ENCODE results near the gene PDS5A. TPM values are rescaled to one million over a fixed set of nuclear protein-coding genes. Genes with fewer than 3 reads are reported as not detected.
A peak's percentile ranks its signal among the peaks of the same experiment; 100 is the strongest.
"Not testable (repeated sequence)": the region's sequence is repeated elsewhere in the genome, so short reads cannot be mapped to it uniquely, and the experiment has no call there.

PDS5A gene, protein sequence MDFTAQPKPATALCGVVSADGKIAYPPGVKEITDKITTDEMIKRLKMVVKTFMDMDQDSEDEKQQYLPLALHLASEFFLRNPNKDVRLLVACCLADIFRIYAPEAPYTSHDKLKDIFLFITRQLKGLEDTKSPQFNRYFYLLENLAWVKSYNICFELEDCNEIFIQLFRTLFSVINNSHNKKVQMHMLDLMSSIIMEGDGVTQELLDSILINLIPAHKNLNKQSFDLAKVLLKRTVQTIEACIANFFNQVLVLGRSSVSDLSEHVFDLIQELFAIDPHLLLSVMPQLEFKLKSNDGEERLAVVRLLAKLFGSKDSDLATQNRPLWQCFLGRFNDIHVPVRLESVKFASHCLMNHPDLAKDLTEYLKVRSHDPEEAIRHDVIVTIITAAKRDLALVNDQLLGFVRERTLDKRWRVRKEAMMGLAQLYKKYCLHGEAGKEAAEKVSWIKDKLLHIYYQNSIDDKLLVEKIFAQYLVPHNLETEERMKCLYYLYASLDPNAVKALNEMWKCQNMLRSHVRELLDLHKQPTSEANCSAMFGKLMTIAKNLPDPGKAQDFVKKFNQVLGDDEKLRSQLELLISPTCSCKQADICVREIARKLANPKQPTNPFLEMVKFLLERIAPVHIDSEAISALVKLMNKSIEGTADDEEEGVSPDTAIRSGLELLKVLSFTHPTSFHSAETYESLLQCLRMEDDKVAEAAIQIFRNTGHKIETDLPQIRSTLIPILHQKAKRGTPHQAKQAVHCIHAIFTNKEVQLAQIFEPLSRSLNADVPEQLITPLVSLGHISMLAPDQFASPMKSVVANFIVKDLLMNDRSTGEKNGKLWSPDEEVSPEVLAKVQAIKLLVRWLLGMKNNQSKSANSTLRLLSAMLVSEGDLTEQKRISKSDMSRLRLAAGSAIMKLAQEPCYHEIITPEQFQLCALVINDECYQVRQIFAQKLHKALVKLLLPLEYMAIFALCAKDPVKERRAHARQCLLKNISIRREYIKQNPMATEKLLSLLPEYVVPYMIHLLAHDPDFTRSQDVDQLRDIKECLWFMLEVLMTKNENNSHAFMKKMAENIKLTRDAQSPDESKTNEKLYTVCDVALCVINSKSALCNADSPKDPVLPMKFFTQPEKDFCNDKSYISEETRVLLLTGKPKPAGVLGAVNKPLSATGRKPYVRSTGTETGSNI (N-terminal part only)
- 46.7 and 53.1 TPM in 2 replicates for total RNA-seq

DNA sequence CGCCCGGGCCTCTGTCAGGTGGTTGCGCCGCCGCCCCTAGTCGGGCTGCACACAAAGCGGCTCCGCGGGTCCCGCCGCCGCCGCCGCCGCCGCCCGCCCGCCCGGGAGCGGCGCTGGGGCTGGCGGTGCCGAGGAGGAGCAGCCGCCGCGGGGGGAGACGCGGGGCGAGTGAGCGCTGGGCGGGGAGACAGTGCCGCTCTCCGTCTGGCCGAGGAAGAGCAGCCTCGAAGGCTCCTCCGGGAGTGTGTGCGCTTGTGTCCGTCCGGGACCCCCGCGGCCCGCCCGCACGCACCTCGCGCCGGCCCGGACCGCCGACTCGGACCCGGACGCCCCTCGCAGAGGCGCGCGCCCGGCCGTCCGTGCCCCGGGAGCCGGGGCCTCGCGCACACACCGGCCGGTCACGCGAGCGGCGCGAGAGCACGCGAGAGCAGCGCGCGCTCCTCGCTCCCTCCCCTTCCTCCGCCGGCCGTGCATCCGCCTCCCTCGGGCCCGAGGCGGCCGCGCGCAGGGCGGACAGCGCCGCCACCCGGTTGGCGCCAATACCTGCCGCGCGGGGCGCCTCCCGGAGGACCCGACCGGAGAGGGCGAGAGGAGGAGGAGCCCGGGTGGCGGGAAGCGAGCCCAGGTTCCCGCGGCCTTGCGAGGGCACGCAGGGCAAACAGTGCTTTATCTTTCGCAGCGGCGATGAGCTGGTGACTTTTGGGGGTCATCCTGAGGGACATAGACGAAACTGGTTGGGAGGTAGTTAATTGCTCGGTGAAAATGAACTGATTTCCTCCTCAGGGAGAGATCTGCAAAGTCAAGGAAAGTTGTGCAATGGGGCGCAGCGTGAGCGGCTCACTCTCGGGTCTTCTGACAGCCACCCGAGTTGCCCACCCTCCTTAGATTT, at the start of gene PDS5A:
TSS of gene PDS5A (minus strand) at position 423 of the 889 bp plus-strand sequence. CDS start 1,334 bp downstream, outside the sequence.
- no peak for DNase-seq (ENCODE audit: low read depth)

DNA sequence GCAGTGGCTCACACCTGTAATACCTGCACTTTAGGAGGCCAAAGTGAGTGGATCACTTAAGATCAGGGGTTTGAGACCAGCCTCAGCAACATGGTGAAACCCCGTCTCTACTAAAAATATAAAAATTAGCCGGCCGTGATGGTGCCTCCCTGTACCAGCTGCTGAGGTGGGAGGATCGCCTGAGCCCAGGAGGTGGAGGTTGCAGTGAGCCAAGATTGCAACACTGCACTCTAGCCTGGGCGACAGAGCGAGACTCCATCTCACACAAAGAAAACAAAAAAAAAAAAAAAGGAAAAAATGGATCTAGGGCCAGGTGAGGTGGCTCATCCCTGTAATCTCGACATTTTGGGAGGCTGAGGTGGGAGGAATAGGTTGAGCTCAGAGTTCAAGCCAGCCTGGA, 46.3 kb upstream of the PDS5A start:
- not testable (repeated sequence) for H3K4me3 ChIP-seq (ENCODE audit: low read depth, low read length); DNase-seq (ENCODE audit: low read depth)

More for the DNA sequence above, at the start of gene PDS5A:
- H3K4me3 ChIP-seq (ENCODE audit: low read depth, low read length) = peak within 1 kb of the TSS; percentile 93
- TF ChIP-seq, protein P1, sequence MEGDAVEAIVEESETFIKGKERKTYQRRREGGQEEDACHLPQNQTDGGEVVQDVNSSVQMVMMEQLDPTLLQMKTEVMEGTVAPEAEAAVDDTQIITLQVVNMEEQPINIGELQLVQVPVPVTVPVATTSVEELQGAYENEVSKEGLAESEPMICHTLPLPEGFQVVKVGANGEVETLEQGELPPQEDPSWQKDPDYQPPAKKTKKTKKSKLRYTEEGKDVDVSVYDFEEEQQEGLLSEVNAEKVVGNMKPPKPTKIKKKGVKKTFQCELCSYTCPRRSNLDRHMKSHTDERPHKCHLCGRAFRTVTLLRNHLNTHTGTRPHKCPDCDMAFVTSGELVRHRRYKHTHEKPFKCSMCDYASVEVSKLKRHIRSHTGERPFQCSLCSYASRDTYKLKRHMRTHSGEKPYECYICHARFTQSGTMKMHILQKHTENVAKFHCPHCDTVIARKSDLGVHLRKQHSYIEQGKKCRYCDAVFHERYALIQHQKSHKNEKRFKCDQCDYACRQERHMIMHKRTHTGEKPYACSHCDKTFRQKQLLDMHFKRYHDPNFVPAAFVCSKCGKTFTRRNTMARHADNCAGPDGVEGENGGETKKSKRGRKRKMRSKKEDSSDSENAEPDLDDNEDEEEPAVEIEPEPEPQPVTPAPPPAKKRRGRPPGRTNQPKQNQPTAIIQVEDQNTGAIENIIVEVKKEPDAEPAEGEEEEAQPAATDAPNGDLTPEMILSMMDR (conservative IDR thresholded peaks at IDR 0.05; ENCODE audit: low read depth, low read length) = peak; percentile 76

DNA sequence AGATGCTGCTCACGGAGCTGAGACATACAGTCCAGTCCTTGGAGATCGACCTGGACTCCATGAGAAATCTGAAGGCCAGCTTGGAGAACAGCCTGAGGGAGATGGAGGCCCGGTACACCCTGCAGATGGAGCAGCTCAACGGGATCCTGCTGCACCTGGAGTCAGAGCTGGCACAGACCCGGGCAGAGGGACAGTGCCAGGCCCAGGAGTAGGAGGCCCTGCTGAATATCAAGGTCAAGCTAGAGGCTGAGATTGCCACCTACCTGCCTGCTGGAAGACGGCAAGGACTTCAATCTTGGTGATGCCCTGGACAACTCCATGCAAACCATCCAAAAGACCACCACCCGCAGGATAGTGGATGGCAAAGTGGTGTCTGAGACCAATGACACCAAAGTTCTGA, 43.4 kb upstream of the PDS5A start:
- not testable (repeated sequence) for H3K4me3 ChIP-seq (ENCODE audit: low read depth, low read length); DNase-seq (ENCODE audit: low read depth)

DNA sequence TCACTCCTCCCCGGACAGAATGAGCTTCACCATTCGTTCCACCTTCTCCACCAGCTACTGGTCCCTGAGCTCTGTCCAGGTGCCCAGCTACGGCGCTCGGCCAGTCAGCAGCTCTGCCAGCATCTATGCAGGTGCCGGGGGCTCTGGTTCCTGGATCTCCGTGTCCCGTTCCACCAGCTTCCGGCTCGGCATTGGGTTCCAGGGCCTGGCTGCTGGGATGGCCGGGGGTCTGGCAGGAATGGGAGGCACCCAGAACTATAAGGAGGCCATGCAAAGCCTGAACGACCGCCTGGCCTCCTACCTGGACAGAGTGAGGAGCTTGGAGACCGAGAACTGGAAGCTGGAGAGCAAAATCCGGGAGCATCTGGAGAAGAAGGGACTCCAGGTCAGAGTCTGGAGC, 42.5 kb upstream of the PDS5A start:
- DNase-seq (ENCODE audit: low read depth) = no peak
- TF ChIP-seq, protein P1 (conservative IDR thresholded peaks at IDR 0.05; ENCODE audit: low read depth, low read length) = no peak
- H3K4me3 ChIP-seq (ENCODE audit: low read depth, low read length) = no peak overlapping the region

DNA sequence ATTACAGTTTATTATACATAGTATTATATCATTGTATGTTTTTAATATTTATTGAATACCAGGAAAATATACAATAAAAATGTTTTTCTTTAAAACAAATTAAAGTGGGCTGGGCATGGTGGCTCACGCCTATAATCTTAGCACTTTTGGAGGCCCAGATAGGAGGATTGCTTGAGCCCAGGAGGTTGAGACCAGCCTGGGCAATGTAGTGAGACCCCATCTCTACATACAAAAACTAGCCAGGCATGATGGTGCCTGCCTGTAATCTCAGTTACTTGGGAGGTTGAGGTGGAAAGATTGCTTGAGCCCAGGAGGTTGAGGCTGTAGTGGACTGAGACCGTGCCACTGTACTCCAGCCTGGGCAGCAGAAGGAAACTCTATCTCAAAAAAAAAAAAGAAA, 38.3 kb upstream of the PDS5A start:
- TF ChIP-seq, protein P1 (conservative IDR thresholded peaks at IDR 0.05; ENCODE audit: low read depth, low read length) = no peak
- no peak for DNase-seq (ENCODE audit: low read depth)
- no peak overlapping the region for H3K4me3 ChIP-seq (ENCODE audit: low read depth, low read length)

DNA sequence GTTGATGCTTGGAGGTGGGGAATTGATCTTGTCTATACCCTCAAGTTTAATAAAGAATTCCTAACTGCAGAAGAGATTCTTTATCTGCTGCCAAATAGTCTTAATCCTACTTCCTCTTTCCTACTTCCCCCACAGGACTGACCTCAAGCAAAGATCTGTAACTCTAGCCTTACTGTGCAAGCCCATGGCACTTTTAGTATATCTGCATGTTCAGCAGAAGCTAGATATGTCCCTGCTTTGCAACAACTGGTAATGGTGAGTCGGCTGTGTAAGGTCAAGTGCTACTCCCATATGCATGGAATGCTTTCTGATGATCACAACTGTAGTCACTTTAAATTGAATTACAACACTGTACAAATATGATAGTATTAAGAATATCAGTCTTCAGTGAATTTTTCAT, 26.3 kb upstream of the PDS5A start:
- TF ChIP-seq, protein P1 (conservative IDR thresholded peaks at IDR 0.05; ENCODE audit: low read depth, low read length) = no peak
- no peak overlapping the region for H3K4me3 ChIP-seq (ENCODE audit: low read depth, low read length)
- DNase-seq (ENCODE audit: low read depth) = no peak

DNA sequence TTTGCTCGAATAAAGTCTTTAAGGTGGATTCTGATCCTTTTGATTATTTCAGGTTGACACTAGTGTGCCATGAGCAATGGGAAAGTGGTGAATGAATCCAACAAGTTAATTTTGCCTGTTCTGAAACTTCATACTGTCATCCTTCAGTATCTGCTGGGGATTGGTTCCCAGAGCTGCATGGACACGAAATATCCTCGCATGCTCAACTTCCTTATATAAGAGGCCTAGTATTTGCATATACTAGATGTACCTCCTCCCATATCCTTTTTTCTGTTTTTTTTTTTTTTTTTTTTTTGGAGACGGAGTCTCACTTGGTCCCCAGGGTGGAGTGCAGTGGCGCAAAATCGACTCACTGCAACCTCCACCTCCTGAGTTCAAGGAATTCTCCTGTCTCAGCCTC, 23.0 kb upstream of the PDS5A start:
- no peak for DNase-seq (ENCODE audit: low read depth)
- H3K4me3 ChIP-seq (ENCODE audit: low read depth, low read length) = no peak overlapping the region
- TF ChIP-seq, protein P1 (conservative IDR thresholded peaks at IDR 0.05; ENCODE audit: low read depth, low read length) = no peak
